OCI-LY1 (cell line): Measurements from ENCODE around the gene ANKDD1A.

Experiments
- H2AFZ ChIP-seq: fragments of 200-600 bp; sonication (generic), shearing (Covaris generic); 2 replicates; pipeline ENCODE4 v1.6.0; 2014; ENCODE audit warnings: antibody characterized with exemption, mild to moderate bottlenecking, low read length
- H3F3A ChIP-seq: fragments of 200-600 bp; sonication (generic), shearing (Covaris generic); 2 replicates; pipeline ENCODE4 v1.6.0; 2014; ENCODE audit warnings: mild to moderate bottlenecking, antibody characterized with exemption, low read length, moderate library complexity; ENCODE audit not compliant: insufficient read depth
- H3K27ac ChIP-seq: fragments of 200-600 bp; sonication (generic); 2 replicates; pipeline ENCODE4 v1.5.1; 2014; ENCODE audit warnings: low read length, mixed run types, mild to moderate bottlenecking, low read depth; ENCODE audit not compliant: poor library complexity, severe bottlenecking
- H3K27me3 ChIP-seq: fragments of 200-600 bp; sonication (generic); 2 replicates; pipeline ENCODE4 v1.6.0; 2014; ENCODE audit warnings: antibody characterized with exemption, mild to moderate bottlenecking, low read length, moderate library complexity; ENCODE audit not compliant: insufficient read depth
- H3K36me3 ChIP-seq: fragments of 200-600 bp; sonication (generic); 2 replicates; pipeline ENCODE4 v1.6.1; 2014; ENCODE audit warnings: mild to moderate bottlenecking, antibody characterized with exemption, low read length, moderate library complexity, mixed read lengths; ENCODE audit not compliant: insufficient read depth
- H3K4me1 ChIP-seq: fragments of 200-600 bp; sonication (generic); 2 replicates; pipeline ENCODE4 v1.5.1; 2014; ENCODE audit warnings: mild to moderate bottlenecking, low read length, moderate library complexity; ENCODE audit not compliant: insufficient read depth, severe bottlenecking
- H3K4me2 ChIP-seq: fragments of 200-600 bp; sonication (generic), shearing (Covaris generic); 2 replicates; pipeline ENCODE4 v1.6.1; 2014; ENCODE audit warnings: low read length
- H3K4me3 ChIP-seq: fragments of 200-600 bp; sonication (generic); 2 replicates; pipeline ENCODE4 v1.5.1; 2014; ENCODE audit warnings: low read length, low read depth, mild to moderate bottlenecking, mixed read lengths; ENCODE audit not compliant: poor library complexity, severe bottlenecking
- H3K79me2 ChIP-seq: fragments of 200-600 bp; shearing (Covaris generic); 2 replicates; pipeline ENCODE4 v1.6.1; 2016; ENCODE audit warnings: mixed run types, low read length, mixed read lengths; ENCODE audit not compliant: insufficient read depth
- H3K9ac ChIP-seq: fragments of 200-600 bp; sonication (generic), shearing (Covaris generic); 2 replicates; pipeline ENCODE4 v1.6.1; 2014; ENCODE audit warnings: mild to moderate bottlenecking, low read length, mixed read lengths
- H3K9me2 ChIP-seq: fragments of 200-600 bp; sonication (generic), shearing (Covaris generic); 2 replicates; pipeline ENCODE4 v1.6.1; 2014; ENCODE audit warnings: low read depth, mild to moderate bottlenecking, low read length, mixed read lengths
- H3K9me3 ChIP-seq: fragments of 200-600 bp; shearing (Covaris generic); 2 replicates; pipeline ENCODE4 v1.6.1; 2014; ENCODE audit warnings: low read length, mixed read lengths
- H4K20me1 ChIP-seq: fragments of 200-600 bp; sonication (generic), shearing (Covaris generic); 2 replicates; pipeline ENCODE4 v1.6.0; 2016; ENCODE audit warnings: mild to moderate bottlenecking, low read length; ENCODE audit not compliant: insufficient read depth
- CTCF ChIP-seq: fragments of 200-600 bp; sonication (generic), shearing (Covaris generic); IDR thresholded peaks from 2 replicates; pipeline ENCODE4 v1.5.1; 2017; ENCODE audit warnings: mild to moderate bottlenecking, antibody characterized with exemption, low read length, moderate library complexity, mixed read lengths
- EZH2 ChIP-seq: fragments of 200-600 bp; sonication (generic), shearing (Covaris generic); IDR thresholded peaks from 2 replicates; pipeline ENCODE4 v1.8.0; 2017; ENCODE audit warnings: borderline replicate concordance, mixed run types, mild to moderate bottlenecking, antibody characterized with exemption, low read length, moderate library complexity, mixed read lengths

ANKDD1A gene

DNA sequence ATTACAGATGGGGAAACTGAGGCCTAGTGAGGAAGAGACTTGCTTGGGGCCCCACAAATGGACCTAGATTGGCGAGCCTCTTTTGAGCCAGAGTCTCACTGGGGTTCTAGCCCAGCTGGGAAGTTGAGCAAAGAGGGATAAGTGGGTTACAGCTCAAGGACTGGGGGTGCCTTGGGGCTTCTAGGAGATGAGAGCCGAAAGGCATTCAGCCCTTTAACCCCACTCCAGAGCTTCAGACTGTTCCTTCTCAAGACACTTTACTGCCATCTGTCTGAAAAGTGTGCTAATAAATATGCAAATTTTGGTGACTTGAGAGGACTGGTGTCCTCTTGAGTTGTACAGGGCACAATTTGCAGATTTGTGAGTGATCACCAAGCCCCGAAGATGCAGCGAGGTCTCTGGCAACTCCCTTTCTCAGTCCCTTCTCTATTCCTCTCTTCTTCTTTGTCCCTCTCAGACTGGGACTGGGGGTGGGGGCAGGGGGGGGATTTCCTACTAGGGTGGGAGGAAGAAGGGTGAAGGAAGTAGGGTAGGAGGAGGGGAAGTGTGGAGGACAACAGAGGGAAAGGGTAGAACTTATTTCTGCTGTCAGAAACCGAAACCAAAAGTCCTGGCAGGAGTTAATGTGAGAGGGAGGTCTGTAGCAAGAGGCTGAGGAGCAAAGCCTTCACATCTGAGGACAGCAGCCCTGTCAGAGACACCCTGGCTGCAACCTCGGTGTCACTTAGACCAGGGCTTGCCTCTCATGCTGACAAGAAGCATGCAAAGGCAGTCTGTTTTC lies 16.2 kb upstream of the ANKDD1A start:
- H3K27ac ChIP-seq = peak overlapping the region; percentile 95
- no peaks in the 10 kb centered on the region for H3F3A ChIP-seq
- peak overlapping the region; percentile 65 for H3K4me3 ChIP-seq
- H3K9me2 ChIP-seq = no peaks in the 10 kb centered on the region
- H3K4me2 ChIP-seq = peak overlapping the region; percentile 90
- H3K4me1 ChIP-seq = peaks cover 51% of the 10 kb centered on the region
- TF ChIP-seq EZH2 = no peak
- TF ChIP-seq CTCF = peak; percentile 10; the same call in 1 of the 2 replicates
- H3K9me3 ChIP-seq = no peaks in the 10 kb centered on the region
- no peak overlapping the region for H2AFZ ChIP-seq
- H3K36me3 ChIP-seq = no peaks in the 10 kb centered on the region
- H3K27me3 ChIP-seq = no peaks in the 10 kb centered on the region
- no peaks in the 10 kb centered on the region for H3K79me2 ChIP-seq
- H4K20me1 ChIP-seq = no peaks in the 10 kb centered on the region
- peak overlapping the region; percentile 84 for H3K9ac ChIP-seq

- Histone ChIP-seq H3K9me3 (0 out of 2 replicates have a peak, but pooled peaks cover 3% of the 10 kb centered on the region), H3K36me3 (no peaks in the 10 kb centered on the region), H4K20me1 (no peaks in the 10 kb centered on the region), H3K9me2 (no peaks in the 10 kb centered on the region), H3K27ac (peak overlapping the region; percentile 95), H3K4me2 (peak overlapping the region; percentile 90), H3F3A (no peaks in the 10 kb centered on the region), H3K79me2 (no peaks in the 10 kb centered on the region), H3K9ac (peak overlapping the region; percentile 84), H3K4me3 (peak overlapping the region; percentile 65), H3K27me3 (no peaks in the 10 kb centered on the region), H2AFZ (no peak overlapping the region), H3K4me1 (peaks cover 51% of the 10 kb centered on the region)
- TF ChIP-seq EZH2 (no peak), CTCF (no peak)
Measured at GRCh38 chr15:64896371-64897069, 15.2 kb upstream of the ANKDD1A start.

DNA sequence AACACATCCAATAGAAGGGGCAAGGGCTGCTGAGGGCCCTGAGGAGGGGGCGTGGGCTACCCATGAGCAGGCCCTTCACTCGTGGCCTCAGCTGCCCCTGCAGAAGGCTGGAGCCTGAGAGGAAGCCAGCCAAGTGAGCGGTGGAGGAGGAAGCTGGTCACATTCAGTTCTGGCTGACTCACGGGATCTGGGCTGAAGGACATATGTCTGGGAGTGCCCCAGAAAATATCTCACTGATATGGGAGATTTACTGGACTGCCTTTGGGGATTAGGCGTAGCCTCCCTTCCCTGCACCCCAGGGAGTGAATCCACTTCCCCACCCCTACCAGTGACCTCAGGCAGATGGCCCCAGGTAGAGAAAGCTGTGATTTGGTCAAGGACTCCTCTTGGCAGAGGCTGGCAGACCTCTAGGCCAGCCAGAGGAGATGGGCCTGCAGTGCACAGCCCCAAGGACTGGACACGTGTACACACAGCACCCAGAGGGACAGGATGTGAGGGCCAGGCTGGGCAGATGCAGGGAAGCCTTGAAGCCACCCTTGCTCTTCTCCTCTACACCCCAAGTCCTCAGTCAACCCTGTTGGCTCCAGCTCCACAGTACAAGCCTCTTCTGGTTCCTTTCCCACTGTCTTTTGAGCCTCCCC lies 14.2 kb upstream of the ANKDD1A start:
- H3K9ac ChIP-seq = no peak overlapping the region

More for the DNA sequence above, 14.2 kb upstream of the ANKDD1A start:
- H3K4me2 ChIP-seq = no peak overlapping the region
- peak overlapping the region; percentile 95 for H3K27ac ChIP-seq
- H3F3A ChIP-seq = no peaks in the 10 kb centered on the region
- H3K36me3 ChIP-seq = no peaks in the 10 kb centered on the region
- no peak for TF ChIP-seq EZH2
- TF ChIP-seq CTCF = no peak
- H3K27me3 ChIP-seq = no peaks in the 10 kb centered on the region
- H3K4me1 ChIP-seq = peaks cover 44% of the 10 kb centered on the region
- no peak overlapping the region for H2AFZ ChIP-seq
- no peaks in the 10 kb centered on the region for H3K79me2 ChIP-seq
- no peaks in the 10 kb centered on the region for H4K20me1 ChIP-seq
- 0 out of 2 replicates have a peak, but pooled peaks cover 5% of the 10 kb centered on the region for H3K9me3 ChIP-seq
- no peak overlapping the region for H3K4me3 ChIP-seq
- no peaks in the 10 kb centered on the region for H3K9me2 ChIP-seq
